22Rv1 (cell line): ENCODE data around the gene BRAT1.

Experiments used
- H3K27ac ChIP-seq: fragments of 450-650 bp; 2 replicates; pipeline ENCODE4 v1.5.1; 2017
- ZFX ChIP-seq: fragments of 450-650 bp; IDR thresholded peaks from 2 replicates; pipeline ENCODE4 v1.6.1; 2017; ENCODE audit warnings: antibody characterized with exemption, borderline replicate concordance
- TF ChIP-seq, protein P1 (sequence below): fragments of 450-650 bp; IDR thresholded peaks from 2 replicates; pipeline ENCODE4 v1.5.1; 2017; ENCODE audit warnings: mild to moderate bottlenecking

The BRAT1 gene

DNA sequence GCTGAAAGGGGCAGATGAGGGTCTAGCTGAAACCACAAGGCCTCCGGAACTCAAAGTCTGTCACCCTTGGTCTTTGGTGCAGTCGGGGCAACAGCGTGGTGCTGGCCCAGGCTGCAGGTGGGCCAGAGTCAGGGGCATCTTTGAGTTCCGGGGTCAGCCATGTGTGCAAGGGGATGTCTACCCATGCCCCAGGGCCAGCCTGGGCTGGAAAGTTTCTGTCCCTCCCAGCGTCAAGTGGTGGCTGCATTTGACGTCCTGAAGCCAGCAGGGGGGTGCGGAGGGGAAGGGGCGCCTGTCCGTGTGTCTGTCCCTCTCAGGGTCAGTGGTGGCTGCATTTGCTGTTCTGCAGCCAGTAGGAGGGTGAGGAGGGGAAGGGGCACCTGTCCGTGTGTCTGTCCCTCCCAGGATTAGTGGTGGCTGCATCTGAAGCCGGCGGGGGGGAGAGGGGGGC, 638 bp downstream of the BRAT1 start:
- TF ChIP-seq, protein P1, sequence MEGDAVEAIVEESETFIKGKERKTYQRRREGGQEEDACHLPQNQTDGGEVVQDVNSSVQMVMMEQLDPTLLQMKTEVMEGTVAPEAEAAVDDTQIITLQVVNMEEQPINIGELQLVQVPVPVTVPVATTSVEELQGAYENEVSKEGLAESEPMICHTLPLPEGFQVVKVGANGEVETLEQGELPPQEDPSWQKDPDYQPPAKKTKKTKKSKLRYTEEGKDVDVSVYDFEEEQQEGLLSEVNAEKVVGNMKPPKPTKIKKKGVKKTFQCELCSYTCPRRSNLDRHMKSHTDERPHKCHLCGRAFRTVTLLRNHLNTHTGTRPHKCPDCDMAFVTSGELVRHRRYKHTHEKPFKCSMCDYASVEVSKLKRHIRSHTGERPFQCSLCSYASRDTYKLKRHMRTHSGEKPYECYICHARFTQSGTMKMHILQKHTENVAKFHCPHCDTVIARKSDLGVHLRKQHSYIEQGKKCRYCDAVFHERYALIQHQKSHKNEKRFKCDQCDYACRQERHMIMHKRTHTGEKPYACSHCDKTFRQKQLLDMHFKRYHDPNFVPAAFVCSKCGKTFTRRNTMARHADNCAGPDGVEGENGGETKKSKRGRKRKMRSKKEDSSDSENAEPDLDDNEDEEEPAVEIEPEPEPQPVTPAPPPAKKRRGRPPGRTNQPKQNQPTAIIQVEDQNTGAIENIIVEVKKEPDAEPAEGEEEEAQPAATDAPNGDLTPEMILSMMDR, result no peak
- no peak for TF ChIP-seq ZFX
- peak overlapping the region; percentile 93 for H3K27ac ChIP-seq

DNA sequence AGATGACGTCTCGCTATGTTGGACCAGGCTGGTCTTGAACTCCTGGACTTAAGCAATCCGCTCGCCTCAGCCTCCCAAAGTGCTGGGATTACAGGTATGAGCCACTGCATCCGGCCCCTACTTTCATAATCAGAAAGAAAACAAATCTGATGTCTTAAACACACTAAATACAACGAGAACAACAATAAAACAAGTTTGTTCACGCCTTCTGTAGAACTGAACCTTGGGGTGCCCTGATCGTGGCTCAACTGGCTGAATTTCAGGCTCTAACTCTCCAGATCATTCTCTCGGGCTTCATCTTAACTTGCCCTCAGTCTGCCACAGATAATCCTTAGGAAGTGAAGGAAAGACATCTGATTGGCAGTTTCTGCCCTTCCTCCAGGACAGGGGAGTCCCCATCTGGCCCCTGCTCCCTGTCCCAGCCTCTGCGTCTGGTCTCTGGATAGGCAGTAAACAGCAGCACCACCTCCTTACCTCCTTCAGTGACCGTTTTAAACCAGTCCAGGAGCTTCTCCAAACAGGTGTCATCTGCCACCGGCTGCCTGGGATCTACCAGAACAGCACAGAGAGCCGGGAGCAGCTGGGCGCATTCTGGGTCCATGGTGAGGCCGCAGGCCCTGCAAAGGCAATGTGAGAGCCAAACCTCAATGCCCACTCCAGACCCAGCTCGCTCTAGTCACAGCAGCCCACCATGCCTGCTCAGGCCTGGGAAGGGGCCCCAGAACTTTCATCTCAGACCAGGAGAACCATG, 1.3 kb downstream of the BRAT1 start:
- H3K27ac ChIP-seq, result peak overlapping the region; percentile 93
- no peak for TF ChIP-seq ZFX
- TF ChIP-seq, protein P1, result no peak

DNA sequence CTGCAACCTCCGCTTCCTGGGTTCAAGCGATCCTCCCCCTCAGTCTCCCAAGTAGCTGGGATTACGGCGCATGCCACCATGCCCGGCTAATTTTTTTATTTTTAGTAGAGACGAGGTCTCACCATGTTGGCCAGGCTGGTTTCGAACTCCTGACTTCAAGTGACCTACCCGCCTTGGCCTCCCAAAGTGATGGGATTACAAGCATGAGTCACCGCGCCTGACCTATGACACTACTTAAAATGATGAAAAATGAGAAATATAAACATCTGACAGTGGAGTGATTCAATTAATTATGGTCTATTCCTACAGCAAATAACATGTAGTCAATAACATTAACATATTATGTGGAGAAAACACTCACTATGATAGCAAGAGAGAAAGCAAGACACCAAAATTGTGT, 2.2 kb downstream of the BRAT1 start:
- TF ChIP-seq, protein P1, result no peak
- no peak for TF ChIP-seq ZFX
- no peak overlapping the region; the same call in 1 of the 2 replicates for H3K27ac ChIP-seq

DNA sequence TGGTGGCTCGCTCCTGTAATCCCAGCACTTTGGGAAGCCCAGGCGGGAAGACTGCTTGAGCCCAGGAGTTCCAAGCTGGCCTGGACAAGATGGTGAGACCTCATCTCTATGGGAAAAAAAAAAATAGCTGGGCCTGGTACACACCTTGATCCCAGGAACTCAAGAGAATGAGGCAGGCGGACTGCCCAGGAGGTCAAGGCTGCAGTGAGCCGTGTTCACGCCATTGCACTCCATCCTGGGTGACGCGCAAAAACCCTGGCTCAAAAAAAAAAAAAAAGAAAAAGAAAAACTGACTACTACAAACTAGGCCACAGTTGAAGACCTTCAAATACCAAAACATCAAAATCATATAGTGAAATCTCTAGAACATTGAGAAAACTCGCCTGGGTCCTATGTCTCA, 3.9 kb downstream of the BRAT1 start:
- no peak for TF ChIP-seq ZFX
- no peak overlapping the region for H3K27ac ChIP-seq

DNA sequence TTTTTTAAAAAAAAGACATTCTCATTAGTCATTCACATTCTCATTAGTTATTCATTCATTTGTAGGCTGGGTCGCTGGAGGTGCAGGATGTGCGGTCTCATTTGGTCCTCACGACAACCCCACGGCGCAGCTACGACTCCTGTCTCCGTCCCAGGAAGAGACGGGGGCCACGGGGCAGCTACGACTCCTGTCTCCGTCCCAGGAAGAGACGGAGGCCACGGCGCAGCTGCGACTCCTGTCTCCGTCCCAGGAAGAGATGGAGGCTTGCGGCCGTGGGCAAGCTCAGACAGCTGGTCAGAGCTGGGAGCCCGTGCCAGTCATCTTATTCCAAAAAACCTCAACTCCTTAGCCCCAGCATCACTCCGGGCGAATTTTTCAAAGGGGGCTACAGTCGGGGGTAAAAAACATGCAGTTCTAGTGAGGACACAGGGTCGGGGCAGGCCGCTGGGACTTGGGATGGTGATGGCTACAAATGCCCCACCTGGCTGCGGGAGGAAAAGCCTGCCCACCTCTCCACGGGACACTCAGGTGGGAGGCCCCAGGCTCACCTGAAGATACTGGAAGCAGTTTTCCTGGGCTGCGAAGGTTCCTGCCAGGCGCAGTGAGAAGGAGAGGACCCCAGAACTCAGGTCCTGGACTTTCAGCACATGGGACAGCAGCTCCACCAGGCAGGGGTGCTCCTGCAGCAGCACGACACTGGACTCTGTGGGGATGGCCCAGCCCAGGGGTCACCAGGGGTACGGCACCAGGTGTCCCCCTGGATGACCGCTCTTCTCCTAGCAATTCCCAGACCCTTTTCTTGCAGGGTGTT, 8.3 kb downstream of the BRAT1 start:
- no peak overlapping the region for H3K27ac ChIP-seq
- TF ChIP-seq, protein P1, result no peak
- no peak for TF ChIP-seq ZFX

DNA sequence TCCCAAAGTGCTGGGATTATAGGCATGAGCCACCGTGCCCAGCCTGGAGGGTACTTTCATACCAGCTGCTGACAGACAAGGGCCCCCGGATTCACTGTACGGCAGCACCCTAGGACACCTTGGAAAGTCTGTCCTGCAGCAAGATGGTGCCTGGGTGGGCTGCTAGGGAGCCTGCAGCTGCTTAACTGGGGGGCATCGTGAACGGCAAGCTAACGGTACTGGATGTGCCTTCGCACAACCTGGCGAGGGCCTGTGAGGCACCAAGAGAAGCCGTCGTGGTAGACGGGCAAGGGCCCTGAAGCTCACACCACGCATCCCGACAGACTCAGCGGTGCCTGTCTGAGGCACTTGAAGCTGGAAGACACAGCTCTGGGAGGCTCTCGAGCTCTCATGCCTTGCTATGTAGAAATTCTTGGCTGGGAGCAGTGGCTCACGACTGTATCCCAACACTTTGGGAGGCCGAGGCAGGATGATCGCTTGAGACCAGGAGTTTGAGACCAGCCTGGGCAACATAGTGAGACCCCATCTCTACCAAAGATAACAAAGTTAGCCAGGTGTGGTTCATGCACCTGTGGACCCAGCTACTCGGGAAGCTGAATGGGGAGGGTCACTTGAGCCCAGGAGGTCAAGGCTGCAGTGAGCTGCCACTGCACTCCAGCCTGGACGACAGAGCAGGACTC, 9.4 kb downstream of the BRAT1 start:
- no peak for TF ChIP-seq ZFX
- TF ChIP-seq, protein P1, result no peak
- H3K27ac ChIP-seq, result no peak overlapping the region

DNA sequence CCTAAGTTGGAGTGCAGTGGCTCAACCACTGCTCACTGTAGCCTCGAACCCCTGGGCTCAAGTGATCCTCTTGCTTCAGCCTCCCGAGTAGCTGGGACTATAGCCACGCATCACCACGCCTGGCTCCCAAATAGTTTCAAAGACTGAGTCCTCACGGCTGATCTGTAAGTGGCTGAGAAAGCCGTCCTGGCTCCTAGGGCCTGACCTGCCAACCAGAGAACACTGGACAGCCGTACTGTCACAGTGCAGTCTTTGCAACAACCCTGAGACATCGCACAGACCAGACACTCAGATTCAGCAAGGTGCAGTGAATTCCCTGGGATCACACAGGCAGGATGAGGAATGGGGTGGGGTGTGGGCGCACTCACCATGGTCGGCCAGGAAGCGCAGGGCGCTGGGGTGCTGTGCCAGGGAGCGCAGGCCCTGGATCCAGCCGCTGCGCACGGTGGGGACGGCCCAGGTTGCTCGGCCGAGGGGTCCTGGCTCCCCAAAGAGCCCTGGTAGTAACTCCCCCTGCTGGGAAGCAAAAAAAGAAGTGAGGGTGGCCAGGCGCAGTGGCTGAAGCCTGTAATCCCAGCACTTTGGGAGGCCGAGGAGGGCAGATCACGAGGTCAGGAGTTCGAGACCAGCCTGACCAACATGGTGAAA, 10.7 kb downstream of the BRAT1 start:
- H3K27ac ChIP-seq, result no peak overlapping the region
- TF ChIP-seq ZFX, result no peak
- TF ChIP-seq, protein P1, result no peak
